Liver (tissue), 9 donors: ENCODE measurements around the gene WNT2. TPM values are rescaled to one million over a fixed set of nuclear protein-coding genes. Genes with fewer than 3 reads are reported as not detected.

Source experiments
- DNase-seq: peaks from one replicate; pipeline ENCODE4 v3.0.0-alpha.2; 2017; ENCODE audit warnings: low spot score
- H3K27ac ChIP-seq, 2 donors: one replicate each; pipeline ENCODE4 v1.7.0; 2013; ENCODE audit warnings: inconsistent platforms in 2 of 2, low read length in 2 of 2, control low read depth in 1 of 2, low read depth in 1 of 2, mild to moderate bottlenecking in 1 of 2
- H3K27me3 ChIP-seq, 4 donors: one replicate each; pipeline versions ENCODE4 v1.6.1 to v1.7.0; 2013; ENCODE audit warnings: low read length in 3 of 4, inconsistent platforms in 1 of 4, mild to moderate bottlenecking in 1 of 4, moderate library complexity in 1 of 4; ENCODE audit not compliant: control insufficient read depth in 4 of 4, insufficient read depth in 4 of 4
- H3K36me3 ChIP-seq, 4 donors: one replicate each; pipeline versions ENCODE4 v1.6.1 to v1.7.0; 2013; ENCODE audit warnings: low read length in 3 of 4, mild to moderate bottlenecking in 3 of 4, low read depth in 1 of 4, moderate library complexity in 1 of 4; ENCODE audit not compliant: control insufficient read depth in 4 of 4, insufficient read depth in 3 of 4
- H3K4me1 ChIP-seq, 4 donors: one replicate each; pipeline versions ENCODE4 v1.6.1 to v1.7.0; 2013; ENCODE audit warnings: low read length in 3 of 4, mild to moderate bottlenecking in 3 of 4, moderate library complexity in 1 of 4; ENCODE audit not compliant: control insufficient read depth in 4 of 4, insufficient read depth in 4 of 4
- H3K4me3 ChIP-seq, 3 donors: one replicate each; pipeline versions ENCODE4 v1.6.1 to v1.7.0; 2013; ENCODE audit warnings: low read length in 3 of 3, control low read depth in 1 of 3, low read depth in 1 of 3, mild to moderate bottlenecking in 1 of 3
- H3K9ac ChIP-seq, 2 donors: one replicate each; pipeline ENCODE4 v1.7.0; 2013; ENCODE audit warnings: low read length in 2 of 2, mild to moderate bottlenecking in 2 of 2, moderate library complexity in 2 of 2, control low read depth in 1 of 2, low read depth in 1 of 2
- H3K9me3 ChIP-seq, 4 donors: one replicate each; pipeline versions ENCODE4 v1.6.1 to v1.7.0; 2013; ENCODE audit warnings: low read length in 3 of 4; ENCODE audit not compliant: control insufficient read depth in 4 of 4
- CTCF ChIP-seq: fragments of 150-350 bp; IDR thresholded peaks from 2 replicates; pipeline ENCODE4 v1.5.1; 2017; ENCODE audit warnings: improper control_type of control experiment, low read depth, low read length; ENCODE audit not compliant: missing input control
- EGR1 ChIP-seq, 2 donors: IDR thresholded peaks; 2 replicates each; pipeline ENCODE4 v1.6.1; 2016 to 2018; ENCODE audit warnings: antibody characterized with exemption in 2 of 2, low read depth in 2 of 2
- FOXA1 ChIP-seq: IDR thresholded peaks from 2 replicates; pipeline ENCODE4 v1.6.1; 2016; ENCODE audit warnings: antibody characterized with exemption
- FOXA2 ChIP-seq: IDR thresholded peaks from 2 replicates; pipeline ENCODE4 v1.6.1; 2016; ENCODE audit warnings: antibody characterized with exemption
- GABPA ChIP-seq, 2 donors: IDR thresholded peaks in 1 of 2; conservative IDR thresholded peaks in 1 of 2; 2 replicates each; pipeline ENCODE4 v1.6.1; 2016; ENCODE audit warnings: antibody characterized with exemption in 2 of 2, mild to moderate bottlenecking in 1 of 2, moderate library complexity in 1 of 2
- HNF4A ChIP-seq, 2 donors: conservative IDR thresholded peaks; 2 replicates each; pipeline ENCODE4 v1.6.1; 2016; ENCODE audit warnings: antibody characterized with exemption in 2 of 2, mild to moderate bottlenecking in 2 of 2
- HNF4G ChIP-seq: IDR thresholded peaks from 2 replicates; pipeline ENCODE4 v1.6.1; 2016; ENCODE audit warnings: antibody characterized with exemption
- JUND ChIP-seq, 2 donors: IDR thresholded peaks; 2 replicates each; pipeline ENCODE4 v1.6.1; 2016; ENCODE audit warnings: antibody characterized with exemption in 2 of 2
- MAX ChIP-seq: IDR thresholded peaks from 2 replicates; pipeline ENCODE4 v1.6.1; 2016; ENCODE audit warnings: antibody characterized with exemption
- NR2F2 ChIP-seq: IDR thresholded peaks from 2 replicates; pipeline ENCODE4 v1.6.1; 2016; ENCODE audit warnings: antibody characterized with exemption
- RAD21 ChIP-seq, 2 donors: IDR thresholded peaks; 2 replicates each; pipeline ENCODE4 v1.6.1; 2016; ENCODE audit warnings: antibody characterized with exemption in 2 of 2, mild to moderate bottlenecking in 2 of 2
- RXRA ChIP-seq, 2 donors: IDR thresholded peaks; 2 replicates each; pipeline ENCODE4 v1.6.1; 2017 to 2018; ENCODE audit warnings: antibody characterized with exemption in 2 of 2, mild to moderate bottlenecking in 1 of 2
- SP1 ChIP-seq: IDR thresholded peaks from 2 replicates; pipeline ENCODE4 v1.6.1; 2018; ENCODE audit warnings: antibody characterized with exemption, mild to moderate bottlenecking
- TAF1 ChIP-seq: conservative IDR thresholded peaks from 2 replicates; pipeline ENCODE4 v1.6.1; 2016; ENCODE audit warnings: antibody characterized with exemption, mild to moderate bottlenecking
- YY1 ChIP-seq: IDR thresholded peaks from 2 replicates; pipeline ENCODE4 v1.6.1; 2016; ENCODE audit warnings: antibody characterized with exemption, mild to moderate bottlenecking
- ZBTB33 ChIP-seq: IDR thresholded peaks from 2 replicates; pipeline ENCODE4 v1.6.1; 2016; ENCODE audit warnings: antibody characterized with exemption
- WGBS: extraction: QIAGEN DNeasy Blood & Tissue Kit; methylation state at CpG from one replicate; pipeline ENCODE4 v1.1.7; 2013; 5-methylcytosine and 5-hydroxymethylcytosine counted together
- polyA plus RNA-seq, 2 donors: library from polyadenylated mRNA; stranded (reverse) in 1 of 2; unstranded in 1 of 2; fragments of 200-250 nt in 1 of 2; fragments of >200 nt in 1 of 2; fragmentation: Nextera tagmentation in 1 of 2; extraction: Ambion mirVana in 1 of 2; gene quantifications; one replicate each; pipeline versions ENCODE4 v1.2.1 to v1.2.3, GENCODE V29; 2013 to 2015
- total RNA-seq, 2 donors: library from RNA; depleted of rRNA; stranded (reverse); fragments of >200 nt; gene quantifications; one replicate each; pipeline ENCODE4 v1.2.3, GENCODE V29; 2014
- TF ChIP-seq, protein P1 (sequence below): IDR thresholded peaks from 2 replicates; pipeline ENCODE4 v1.6.1; 2016; ENCODE audit warnings: antibody characterized with exemption
- TF ChIP-seq, protein P2 (sequence below): IDR thresholded peaks from 2 replicates; pipeline ENCODE4 v1.6.1; 2016; ENCODE audit warnings: antibody characterized with exemption, mild to moderate bottlenecking
- donor health status: healthy.
- donor health status: healthy.
- donor health status: healthy.
- donor health status: healthy.
- donor health status: healthy.

Gene WNT2
- total and polyA plus RNA-seq, 4 donors, result 1.1 to 2.0 (median 1.6) TPM

DNA sequence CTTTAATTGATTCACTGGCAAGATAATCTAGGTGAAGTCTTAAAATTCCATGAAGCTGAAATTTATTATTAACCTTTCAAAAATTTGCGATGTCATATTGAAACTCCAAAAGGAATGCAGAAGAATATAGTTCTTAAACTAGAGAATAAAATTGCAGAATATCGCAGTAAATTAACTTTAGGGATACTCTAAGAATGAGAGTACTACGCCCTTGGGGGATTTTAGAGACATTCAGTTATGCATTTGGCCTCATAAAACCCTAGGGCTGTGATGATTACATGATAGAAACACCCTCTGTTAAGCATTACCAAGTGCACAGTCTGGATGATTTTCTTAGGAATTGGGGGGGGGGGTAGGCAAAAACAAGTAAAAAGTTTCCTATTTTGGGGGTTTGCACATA is 3.7 kb downstream of the WNT2 start:
- peaks cover 0 to 12% (median 6%) of the 10 kb centered on the region in 4 donors for H3K27me3 ChIP-seq
- H3K9me3 ChIP-seq, result no peaks in the 10 kb centered on the region
- no peak overlapping the region for H3K4me3 ChIP-seq
- H3K4me1 ChIP-seq, result peaks cover 8 to 18% (median 17%) of the 10 kb centered on the region in 4 donors
- 84% methylated on average over 3 of the region's 3 CpGs for WGBS
- H3K36me3 ChIP-seq, result no peaks in the 10 kb centered on the region
- no peak for DNase-seq
- no peak overlapping the region for H3K9ac ChIP-seq
- no peak overlapping the region for H3K27ac ChIP-seq
- no peak for TF ChIP-seq RXRA (IDR thresholded peaks at IDR 0.05)
- no peak for TF ChIP-seq NR2F2
- TF ChIP-seq ZBTB33, result no peak
- no peak for TF ChIP-seq YY1
- TF ChIP-seq, protein P1, sequence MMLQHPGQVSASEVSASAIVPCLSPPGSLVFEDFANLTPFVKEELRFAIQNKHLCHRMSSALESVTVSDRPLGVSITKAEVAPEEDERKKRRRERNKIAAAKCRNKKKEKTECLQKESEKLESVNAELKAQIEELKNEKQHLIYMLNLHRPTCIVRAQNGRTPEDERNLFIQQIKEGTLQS, result no peak
- TF ChIP-seq TAF1, result no peak
- no peak for TF ChIP-seq GABPA (IDR thresholded peaks at IDR 0.05 in 1 of 2, conservative IDR thresholded peaks at IDR 0.05 in 1 of 2)
- TF ChIP-seq EGR1 (IDR thresholded peaks at IDR 0.05; ENCODE audit: low read depth in 2 of 2), result no peak
- no peak for TF ChIP-seq FOXA1
- no peak for TF ChIP-seq SP1
- TF ChIP-seq HNF4A (conservative IDR thresholded peaks at IDR 0.05), result no peak
- TF ChIP-seq, protein P2, sequence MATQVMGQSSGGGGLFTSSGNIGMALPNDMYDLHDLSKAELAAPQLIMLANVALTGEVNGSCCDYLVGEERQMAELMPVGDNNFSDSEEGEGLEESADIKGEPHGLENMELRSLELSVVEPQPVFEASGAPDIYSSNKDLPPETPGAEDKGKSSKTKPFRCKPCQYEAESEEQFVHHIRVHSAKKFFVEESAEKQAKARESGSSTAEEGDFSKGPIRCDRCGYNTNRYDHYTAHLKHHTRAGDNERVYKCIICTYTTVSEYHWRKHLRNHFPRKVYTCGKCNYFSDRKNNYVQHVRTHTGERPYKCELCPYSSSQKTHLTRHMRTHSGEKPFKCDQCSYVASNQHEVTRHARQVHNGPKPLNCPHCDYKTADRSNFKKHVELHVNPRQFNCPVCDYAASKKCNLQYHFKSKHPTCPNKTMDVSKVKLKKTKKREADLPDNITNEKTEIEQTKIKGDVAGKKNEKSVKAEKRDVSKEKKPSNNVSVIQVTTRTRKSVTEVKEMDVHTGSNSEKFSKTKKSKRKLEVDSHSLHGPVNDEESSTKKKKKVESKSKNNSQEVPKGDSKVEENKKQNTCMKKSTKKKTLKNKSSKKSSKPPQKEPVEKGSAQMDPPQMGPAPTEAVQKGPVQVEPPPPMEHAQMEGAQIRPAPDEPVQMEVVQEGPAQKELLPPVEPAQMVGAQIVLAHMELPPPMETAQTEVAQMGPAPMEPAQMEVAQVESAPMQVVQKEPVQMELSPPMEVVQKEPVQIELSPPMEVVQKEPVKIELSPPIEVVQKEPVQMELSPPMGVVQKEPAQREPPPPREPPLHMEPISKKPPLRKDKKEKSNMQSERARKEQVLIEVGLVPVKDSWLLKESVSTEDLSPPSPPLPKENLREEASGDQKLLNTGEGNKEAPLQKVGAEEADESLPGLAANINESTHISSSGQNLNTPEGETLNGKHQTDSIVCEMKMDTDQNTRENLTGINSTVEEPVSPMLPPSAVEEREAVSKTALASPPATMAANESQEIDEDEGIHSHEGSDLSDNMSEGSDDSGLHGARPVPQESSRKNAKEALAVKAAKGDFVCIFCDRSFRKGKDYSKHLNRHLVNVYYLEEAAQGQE, result no peak
- TF ChIP-seq JUND (IDR thresholded peaks at IDR 0.05), result no peak
- TF ChIP-seq HNF4G, result no peak
- TF ChIP-seq FOXA2, result no peak
- TF ChIP-seq MAX, result no peak
- TF ChIP-seq CTCF, result no peak
- no peak for TF ChIP-seq RAD21 (IDR thresholded peaks at IDR 0.05)
